Pulmonary artery endothelial cell (primary cell): Measurements from ENCODE around the gene MTG1. TPM values are rescaled to one million over a fixed set of nuclear protein-coding genes. Genes with fewer than 3 reads are reported as not detected.
"Not testable (repeated sequence)": the region's sequence is repeated elsewhere in the genome, so short reads cannot be mapped to it uniquely, and the experiment has no call there.

Experiments used
- DNase-seq: peaks from one replicate; pipeline ENCODE4 v3.0.0-alpha.2; 2011; ENCODE audit warnings: low read depth, low spot score
- total RNA-seq: library from RNA; depleted of rRNA; stranded (reverse); fragments of >200 nt; gene quantifications from 2 replicates; pipeline ENCODE4 v1.2.3, GENCODE V29; 2014

Gene MTG1
- total RNA-seq, 1 donor from 2014 or later, result 46.0 TPM

GRCh38 chr10:133378251-133379096, 15.5 kb upstream of the MTG1 start:
- DNase-seq, result no peak

- no peak for DNase-seq
Observed at GRCh38 chr10:133379152-133379800, 14.7 kb upstream of the MTG1 start, which contains the start of gene PAOX. Gene PAOX, plus strand, starts transcription at chr10:133379262. Its CDS starts 55 bp downstream, at chr10:133379317.

- no peak for DNase-seq
Observed at GRCh38 chr10:133379801-133380666, 13.9 kb upstream of the MTG1 start.

GRCh38 chr10:133381036-133381435, 12.9 kb upstream of the MTG1 start:
- no peak for DNase-seq

GRCh38 chr10:133383551-133383950, 10.4 kb upstream of the MTG1 start:
- DNase-seq, result no peak

- no peak for DNase-seq
Observed at GRCh38 chr10:133384071-133384470, 9.9 kb upstream of the MTG1 start.

GRCh38 chr10:133385214-133385613, 8.7 kb upstream of the MTG1 start:
- no peak for DNase-seq

- not testable (repeated sequence) for DNase-seq
Observed at GRCh38 chr10:133386951-133387350, 7.0 kb upstream of the MTG1 start.

- DNase-seq, result no peak
Observed at GRCh38 chr10:133388236-133388972, 5.6 kb upstream of the MTG1 start.

GRCh38 chr10:133388973-133389818, 4.8 kb upstream of the MTG1 start:
- DNase-seq, result no peak

GRCh38 chr10:133390597-133391248, 3.2 kb upstream of the MTG1 start:
- no peak for DNase-seq

GRCh38 chr10:133391249-133391635, 2.7 kb upstream of the MTG1 start:
- DNase-seq, result no peak

- no peak for DNase-seq
Observed at GRCh38 chr10:133391761-133392518, 2.0 kb upstream of the MTG1 start.

- no peak for DNase-seq
Observed at GRCh38 chr10:133393401-133394063, 425 bp upstream of the MTG1 start.

- no peak for DNase-seq
Observed at GRCh38 chr10:133394801-133395221, 854 bp downstream of the MTG1 start.

GRCh38 chr10:133396035-133396624, 2.2 kb downstream of the MTG1 start:
- no peak for DNase-seq

- DNase-seq, result no peak
Observed at GRCh38 chr10:133397938-133398337, 4.0 kb downstream of the MTG1 start.

- no peak for DNase-seq
Observed at GRCh38 chr10:133399123-133399601, 5.2 kb downstream of the MTG1 start.
